OCI-LY3 (cell line): ENCODE results near the gene SP7.

ENCODE experiments used
- EZH2phosphoT487 ChIP-seq: fragments of 200-600 bp; shearing (Covaris generic); IDR thresholded peaks from 2 replicates; pipeline ENCODE4 v1.6.1; 2018; ENCODE audit warnings: antibody characterized with exemption, mixed run types, low read depth
- TF ChIP-seq, protein P1 (sequence below): fragments of 200-600, 300-600 bp; sonication (generic); IDR thresholded peaks from 2 replicates; pipeline ENCODE4 v1.5.1; 2014; ENCODE audit warnings: antibody characterized with exemption, low read length, low read depth

DNA sequence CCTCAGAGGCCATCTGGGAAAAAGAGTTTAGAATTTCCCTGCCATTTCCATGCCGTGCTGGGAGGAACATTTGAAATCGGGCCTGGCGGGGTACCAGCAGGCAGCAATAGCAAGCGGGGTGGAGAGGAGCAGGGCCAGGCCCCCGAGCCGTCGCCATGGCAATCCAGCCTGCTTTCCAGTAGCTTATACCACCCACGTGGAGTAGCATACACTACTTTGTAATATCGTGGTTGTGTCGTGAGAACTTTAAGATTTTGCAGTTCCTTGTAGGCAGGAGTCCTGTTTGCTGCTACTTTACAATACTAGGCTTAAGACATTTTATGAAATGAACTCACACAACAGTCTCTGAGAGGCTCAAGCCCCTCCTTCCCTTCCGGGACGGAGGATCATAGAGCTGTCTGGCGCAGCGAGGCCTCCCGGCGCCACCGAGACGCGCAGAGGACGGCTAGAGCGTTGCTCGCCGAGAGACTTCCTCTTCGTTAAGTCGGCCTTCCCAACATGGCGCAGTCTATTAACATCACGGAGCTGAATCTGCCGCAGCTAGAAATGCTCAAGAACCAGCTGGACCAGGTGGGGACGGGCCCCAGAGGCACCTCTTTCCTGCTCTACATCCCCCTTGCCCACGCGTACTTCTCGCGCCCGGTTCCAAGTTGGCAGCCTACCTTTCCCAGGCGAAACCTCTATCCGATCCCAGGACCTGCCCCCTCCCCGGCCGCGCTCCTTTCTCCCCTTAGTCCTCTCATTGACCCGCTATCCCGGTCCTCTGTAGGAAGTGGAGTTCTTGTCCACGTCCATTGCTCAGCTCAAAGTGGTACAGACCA lies 40.9 kb downstream of the SP7 start, which contains the start of gene PFDN5:
- TF ChIP-seq, protein P1, sequence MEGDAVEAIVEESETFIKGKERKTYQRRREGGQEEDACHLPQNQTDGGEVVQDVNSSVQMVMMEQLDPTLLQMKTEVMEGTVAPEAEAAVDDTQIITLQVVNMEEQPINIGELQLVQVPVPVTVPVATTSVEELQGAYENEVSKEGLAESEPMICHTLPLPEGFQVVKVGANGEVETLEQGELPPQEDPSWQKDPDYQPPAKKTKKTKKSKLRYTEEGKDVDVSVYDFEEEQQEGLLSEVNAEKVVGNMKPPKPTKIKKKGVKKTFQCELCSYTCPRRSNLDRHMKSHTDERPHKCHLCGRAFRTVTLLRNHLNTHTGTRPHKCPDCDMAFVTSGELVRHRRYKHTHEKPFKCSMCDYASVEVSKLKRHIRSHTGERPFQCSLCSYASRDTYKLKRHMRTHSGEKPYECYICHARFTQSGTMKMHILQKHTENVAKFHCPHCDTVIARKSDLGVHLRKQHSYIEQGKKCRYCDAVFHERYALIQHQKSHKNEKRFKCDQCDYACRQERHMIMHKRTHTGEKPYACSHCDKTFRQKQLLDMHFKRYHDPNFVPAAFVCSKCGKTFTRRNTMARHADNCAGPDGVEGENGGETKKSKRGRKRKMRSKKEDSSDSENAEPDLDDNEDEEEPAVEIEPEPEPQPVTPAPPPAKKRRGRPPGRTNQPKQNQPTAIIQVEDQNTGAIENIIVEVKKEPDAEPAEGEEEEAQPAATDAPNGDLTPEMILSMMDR, result no peak
- TF ChIP-seq EZH2phosphoT487, result no peak
